HG02759 (cell line): ENCODE results near the gene EHBP1.
"Not testable (repeated sequence)": the region's sequence is repeated elsewhere in the genome, so short reads cannot be mapped to it uniquely, and the experiment has no call there.

Source experiments
- ATAC-seq: cut with Tn5 transposase; IDR thresholded peaks from one replicate; pipeline ENCODE4 v1.9.1; 2021; ENCODE audit warnings: mild to moderate bottlenecking, moderate library complexity; ENCODE audit not compliant: unreplicated experiment

The EHBP1 gene

DNA sequence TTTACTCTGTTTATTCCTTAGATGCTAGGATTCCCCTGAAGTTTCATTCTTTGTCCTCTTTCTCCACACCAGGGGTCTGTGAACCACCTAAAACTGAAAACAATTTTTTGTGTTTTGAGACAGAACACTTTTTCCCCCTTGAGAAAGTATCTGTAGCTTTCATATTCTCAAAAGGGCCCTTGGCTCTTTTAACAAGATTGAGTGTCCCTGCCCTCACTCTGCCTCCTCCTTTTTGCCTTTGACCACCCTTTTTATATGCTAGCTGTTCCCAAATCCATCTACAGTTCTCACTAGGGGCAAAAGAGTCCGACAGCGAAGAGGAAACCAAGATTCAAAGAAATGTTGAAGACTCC lies 883 bp upstream of the EHBP1 start:
- no peak for ATAC-seq

GRCh38 chr2:62705859-62706720 lies 577 bp downstream of the EHBP1 start:
- peak; percentile 7 for ATAC-seq

DNA sequence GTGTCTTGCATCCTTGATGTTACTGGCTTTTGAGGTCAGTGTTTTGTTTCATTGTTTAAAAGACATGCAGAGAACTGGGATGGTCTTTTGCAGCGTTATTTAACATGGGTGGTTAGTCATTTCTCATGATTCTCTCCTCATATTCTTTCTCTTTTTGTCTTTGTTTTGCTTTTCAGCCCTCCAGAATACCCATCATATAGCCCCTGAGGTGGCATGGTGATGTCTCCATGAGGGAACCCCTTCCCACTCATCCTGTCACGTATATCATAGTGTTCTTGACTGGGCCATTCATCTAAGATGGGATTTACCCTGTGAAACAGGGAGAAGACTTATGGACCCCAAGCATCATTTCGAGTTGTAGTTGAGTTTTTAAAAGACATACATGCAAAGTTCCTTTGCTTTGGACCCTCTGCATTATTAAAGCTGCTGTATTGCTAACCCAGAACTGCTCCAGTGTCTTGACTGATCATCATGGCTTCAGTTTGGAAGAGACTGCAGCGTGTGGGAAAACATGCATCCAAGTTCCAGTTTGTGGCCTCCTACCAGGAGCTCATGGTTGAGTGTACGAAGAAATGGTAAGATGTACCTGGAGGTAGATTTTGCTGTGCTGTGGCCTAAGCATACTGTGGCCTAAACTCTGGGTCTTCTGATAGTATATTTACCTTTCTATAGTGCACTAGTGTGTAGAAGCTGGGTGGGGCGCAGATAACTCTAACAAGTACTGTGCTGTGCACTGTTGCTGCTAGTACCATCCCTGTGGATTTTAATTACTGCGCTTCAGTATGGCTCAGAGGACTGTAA lies 1.4 kb downstream of the EHBP1 start:
- no peak for ATAC-seq

GRCh38 chr2:62708751-62709150 lies 3.2 kb downstream of the EHBP1 start:
- ATAC-seq = no peak

DNA sequence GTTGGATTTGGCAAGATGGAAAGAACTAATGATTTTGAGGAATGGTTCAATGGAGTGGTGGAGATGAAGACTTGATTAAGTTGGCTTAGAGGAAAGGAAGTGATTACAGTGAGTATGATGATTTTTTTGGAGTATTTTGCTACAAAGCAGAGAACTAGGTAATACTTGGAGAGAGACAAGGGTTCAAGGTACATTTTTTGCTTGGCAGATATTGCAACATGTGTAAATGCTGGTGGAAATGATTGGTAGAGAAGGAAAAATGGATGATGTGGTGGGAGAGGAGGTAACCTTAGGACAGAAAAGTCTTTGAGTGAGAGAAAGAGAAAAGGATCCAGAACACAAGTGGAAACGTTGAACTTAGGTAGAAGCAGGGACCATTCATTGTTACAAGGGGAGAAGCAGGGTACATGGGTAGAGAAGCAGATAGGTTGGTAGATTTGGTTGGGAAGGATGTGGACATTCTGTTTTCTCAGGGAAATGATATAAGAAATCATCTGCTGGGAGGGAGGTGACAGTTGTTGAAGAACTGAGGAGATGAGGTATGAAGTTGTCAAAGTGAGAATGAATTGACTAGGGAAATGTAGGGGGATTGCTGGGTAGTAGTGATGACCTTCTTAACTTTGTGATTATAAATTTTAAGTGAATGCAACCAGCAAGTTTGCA lies 6.5 kb downstream of the EHBP1 start:
- ATAC-seq = no peak

GRCh38 chr2:62713196-62713595 lies 7.7 kb downstream of the EHBP1 start:
- ATAC-seq = not testable (repeated sequence)

DNA sequence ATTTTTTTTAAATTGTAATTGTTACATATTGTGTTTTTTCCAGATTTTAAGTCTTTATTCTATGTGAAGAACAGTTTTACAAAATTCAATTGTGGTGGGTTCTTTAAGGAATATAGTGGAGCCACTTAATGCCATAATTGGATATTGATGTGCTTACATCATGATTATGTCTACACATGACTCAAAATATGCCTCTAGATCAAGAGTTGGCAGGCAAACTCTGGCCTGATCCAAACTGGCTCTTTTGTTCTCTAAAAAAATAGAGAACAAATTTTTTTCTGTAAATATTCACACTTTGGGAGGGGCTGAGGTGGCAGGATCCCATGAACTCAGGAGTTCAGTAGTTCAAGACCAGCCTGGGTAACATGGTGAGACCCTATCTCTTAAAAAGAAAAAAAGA lies 8.3 kb downstream of the EHBP1 start:
- ATAC-seq = no peak

DNA sequence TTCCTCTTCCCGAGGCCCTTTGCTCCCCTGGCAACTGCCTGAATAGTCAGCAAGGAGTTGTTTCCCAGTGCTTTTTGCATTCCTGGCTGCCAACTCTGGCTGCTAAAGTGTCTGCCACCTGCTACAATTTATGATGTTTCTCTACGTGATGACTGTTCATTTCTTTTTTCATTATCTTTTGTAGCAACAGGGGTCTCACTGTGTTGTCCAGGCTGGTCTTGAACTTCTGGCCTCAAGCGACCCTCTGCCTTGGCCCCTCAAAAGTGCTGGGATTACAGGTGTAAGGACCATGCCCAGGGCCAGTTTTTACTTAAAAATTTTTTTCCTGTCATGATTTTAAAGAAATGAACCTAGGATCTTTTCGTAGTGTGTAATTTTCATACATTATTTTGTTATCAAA lies 11.3 kb downstream of the EHBP1 start:
- no peak for ATAC-seq

DNA sequence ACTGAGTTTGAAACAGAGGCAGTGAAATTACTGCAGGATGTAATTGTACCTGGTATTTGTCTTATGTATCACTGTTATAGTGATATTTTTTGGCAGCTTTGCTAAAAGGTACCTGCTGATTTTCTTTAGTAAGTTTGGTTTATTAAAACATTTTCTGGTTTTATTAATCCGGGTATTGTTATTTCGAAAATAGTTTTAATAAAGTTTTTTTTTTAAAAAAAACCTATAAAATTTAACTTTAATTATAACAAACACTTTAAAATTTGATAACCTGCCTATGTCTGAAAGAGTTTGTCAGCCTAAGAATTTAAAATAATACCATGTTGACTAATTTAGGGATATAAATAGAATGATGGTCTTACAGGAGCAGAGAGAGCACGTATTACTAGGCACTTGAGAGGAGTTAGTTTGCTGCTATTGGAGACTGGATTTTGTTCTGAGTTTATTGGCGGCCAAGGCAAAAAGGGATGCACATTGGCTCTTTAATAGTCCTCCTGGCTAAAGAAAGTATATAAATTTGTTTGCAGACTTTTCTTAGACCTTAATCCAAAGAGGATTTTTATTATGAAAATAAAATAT lies 12.1 kb downstream of the EHBP1 start:
- ATAC-seq = no peak

- no peak for ATAC-seq
Observed at GRCh38 chr2:62718225-62718822, 12.8 kb downstream of the EHBP1 start.

GRCh38 chr2:62719757-62720156 lies 14.2 kb downstream of the EHBP1 start:
- no peak for ATAC-seq

DNA sequence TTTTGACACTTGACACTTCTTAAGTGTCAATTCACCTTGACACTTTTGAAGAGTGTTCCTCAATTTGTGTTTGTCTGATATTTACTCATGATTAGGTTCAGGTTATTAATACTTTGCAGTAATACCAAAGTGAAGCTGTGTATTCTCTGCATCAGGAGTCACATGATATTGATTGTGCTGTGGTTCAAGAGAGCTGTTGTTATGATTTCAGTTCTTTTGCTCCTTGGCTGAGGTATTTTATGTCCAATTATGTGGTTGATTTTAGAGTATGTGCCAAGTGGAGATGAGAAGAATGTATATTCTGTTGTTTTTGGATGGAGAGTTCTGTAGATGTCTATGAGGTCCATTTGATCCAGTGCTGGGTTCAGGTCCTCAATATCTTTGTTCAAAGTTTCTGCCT lies 17.2 kb downstream of the EHBP1 start:
- no peak for ATAC-seq

DNA sequence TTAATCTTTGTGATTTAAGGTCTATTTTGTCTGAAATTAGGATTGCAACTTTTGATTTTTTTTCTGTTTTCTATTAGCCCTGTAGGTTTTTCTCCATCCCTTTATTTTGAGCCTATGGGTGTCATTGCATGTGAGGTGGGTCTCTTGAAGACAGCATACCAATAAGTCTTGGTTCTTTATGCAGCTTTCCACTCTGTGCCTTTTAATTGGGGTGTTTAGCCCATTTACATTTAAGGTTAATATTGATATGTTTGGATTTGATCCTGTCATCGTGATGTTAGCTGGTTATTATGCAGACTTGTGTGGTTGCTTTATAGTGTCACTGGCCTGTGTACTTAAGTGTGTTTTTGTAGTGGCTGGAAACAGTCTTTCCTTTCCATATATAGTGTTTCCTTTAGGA lies 17.7 kb downstream of the EHBP1 start:
- ATAC-seq = no peak

GRCh38 chr2:62724106-62724505 lies 18.6 kb downstream of the EHBP1 start:
- ATAC-seq = no peak

DNA sequence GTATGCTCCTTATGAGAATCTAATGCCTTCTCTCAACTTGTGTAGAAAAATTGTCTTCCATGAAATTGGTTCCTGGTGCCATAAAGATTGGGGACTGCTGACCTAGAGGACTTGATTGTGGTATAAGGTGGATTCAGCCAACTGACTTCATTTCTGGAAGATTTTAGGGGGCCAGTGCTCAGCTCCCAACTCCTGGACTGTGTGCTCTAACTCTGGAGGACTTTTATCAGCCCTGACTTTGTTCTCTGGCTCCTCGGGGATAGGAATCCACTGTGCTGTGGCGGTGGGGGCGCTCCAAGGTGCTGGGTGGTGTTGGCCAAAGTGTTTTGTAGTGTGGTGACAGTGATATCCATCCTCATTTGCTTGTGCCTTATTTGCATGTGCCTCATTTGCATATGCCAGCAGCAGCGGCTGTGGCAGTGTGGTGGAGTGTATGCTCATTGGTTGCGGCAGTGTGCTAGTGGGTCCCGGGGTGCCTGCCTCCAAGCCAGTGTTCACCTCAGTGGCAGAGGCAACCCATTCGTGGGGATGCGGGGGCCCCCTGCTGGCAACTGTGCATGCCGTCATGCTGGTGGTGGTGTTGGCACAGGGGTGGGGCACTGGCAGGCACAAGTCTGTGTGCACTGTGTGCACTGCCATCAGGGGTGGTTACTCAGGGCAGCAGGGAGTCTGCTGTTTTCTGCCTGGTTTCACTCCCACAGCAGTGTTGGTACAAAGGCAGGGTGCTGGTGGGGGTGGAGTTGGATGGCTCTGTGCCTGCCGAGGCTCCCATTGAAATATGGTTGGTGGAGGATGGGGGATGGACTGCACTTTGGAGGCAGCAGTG lies 19.6 kb downstream of the EHBP1 start:
- ATAC-seq = no peak

GRCh38 chr2:62725712-62726055 lies 20.2 kb downstream of the EHBP1 start:
- ATAC-seq = no peak

DNA sequence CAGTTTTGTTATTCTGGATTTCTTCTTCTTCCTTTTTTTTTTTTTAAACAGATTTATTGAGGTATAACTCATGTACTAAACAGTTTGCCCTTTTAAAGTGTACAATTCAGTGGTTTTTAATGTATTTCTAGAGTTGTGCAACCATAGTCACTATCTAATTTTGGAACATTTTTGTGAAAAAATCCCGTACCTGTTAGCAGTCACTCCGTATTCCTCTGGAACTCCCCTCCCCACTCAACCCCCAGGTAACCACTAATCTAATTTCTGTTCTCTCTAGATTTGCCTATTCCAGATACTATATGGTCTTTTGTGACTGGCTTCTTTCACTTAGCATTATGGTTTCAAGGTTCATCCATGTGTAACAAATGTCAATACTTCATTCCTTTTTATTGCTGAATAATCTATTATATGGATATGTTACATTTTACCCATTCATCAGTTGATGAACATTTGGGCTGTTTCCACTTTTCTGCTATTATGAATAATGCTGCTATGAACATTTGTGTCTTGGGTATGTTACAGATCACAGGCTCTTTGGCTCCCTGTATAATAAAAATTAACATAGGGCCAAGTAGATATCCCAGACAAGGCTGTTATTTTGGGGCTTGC lies 21.9 kb downstream of the EHBP1 start:
- no peak for ATAC-seq

- ATAC-seq = no peak
Observed at GRCh38 chr2:62727876-62728566, 22.5 kb downstream of the EHBP1 start.

DNA sequence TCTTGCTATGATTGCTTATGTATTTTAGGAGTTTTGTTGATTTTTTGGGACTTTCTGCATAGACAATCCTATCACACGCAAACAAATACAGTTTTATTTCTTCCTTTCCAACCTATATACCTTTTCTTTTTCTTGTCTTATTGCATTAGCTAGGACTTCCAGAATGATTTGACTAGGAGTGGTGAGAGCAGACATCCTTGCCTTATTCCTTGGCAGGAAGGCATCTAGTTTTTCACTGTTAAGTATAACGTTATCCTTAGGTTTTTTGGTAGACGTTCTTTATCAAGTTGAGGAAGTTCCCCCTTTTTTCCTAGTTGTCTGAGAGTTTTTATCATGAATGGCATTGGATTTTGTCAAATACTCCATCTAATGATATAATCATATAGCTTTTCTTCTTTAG lies 25.8 kb downstream of the EHBP1 start:
- no peak for ATAC-seq
